ENCODE data around the gene PPFIBP1.

DNA sequence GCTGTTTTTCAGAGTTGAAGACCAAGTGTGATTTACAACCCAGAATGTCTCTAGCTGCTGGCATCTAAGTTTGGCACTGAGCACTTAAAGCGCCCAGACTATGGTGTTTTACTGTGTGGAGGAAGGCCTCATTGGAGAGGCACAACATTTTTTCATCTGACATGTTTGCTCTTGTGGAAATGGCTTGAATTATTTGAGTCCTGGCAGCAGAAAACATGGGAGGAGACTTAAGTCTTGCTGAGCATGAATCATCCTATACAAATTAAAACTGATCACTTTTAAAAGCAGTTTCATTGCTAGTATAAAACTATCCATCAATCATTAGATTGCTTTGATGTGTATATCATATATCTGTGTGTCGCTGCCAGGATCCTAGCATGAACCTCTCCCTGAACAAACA, 86.4 kb downstream of the PPFIBP1 start:
- TF ChIP-seq, protein P1, sequence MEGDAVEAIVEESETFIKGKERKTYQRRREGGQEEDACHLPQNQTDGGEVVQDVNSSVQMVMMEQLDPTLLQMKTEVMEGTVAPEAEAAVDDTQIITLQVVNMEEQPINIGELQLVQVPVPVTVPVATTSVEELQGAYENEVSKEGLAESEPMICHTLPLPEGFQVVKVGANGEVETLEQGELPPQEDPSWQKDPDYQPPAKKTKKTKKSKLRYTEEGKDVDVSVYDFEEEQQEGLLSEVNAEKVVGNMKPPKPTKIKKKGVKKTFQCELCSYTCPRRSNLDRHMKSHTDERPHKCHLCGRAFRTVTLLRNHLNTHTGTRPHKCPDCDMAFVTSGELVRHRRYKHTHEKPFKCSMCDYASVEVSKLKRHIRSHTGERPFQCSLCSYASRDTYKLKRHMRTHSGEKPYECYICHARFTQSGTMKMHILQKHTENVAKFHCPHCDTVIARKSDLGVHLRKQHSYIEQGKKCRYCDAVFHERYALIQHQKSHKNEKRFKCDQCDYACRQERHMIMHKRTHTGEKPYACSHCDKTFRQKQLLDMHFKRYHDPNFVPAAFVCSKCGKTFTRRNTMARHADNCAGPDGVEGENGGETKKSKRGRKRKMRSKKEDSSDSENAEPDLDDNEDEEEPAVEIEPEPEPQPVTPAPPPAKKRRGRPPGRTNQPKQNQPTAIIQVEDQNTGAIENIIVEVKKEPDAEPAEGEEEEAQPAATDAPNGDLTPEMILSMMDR (IDR thresholded peaks at IDR 0.05) = no peak
- TF ChIP-seq, protein P2, sequence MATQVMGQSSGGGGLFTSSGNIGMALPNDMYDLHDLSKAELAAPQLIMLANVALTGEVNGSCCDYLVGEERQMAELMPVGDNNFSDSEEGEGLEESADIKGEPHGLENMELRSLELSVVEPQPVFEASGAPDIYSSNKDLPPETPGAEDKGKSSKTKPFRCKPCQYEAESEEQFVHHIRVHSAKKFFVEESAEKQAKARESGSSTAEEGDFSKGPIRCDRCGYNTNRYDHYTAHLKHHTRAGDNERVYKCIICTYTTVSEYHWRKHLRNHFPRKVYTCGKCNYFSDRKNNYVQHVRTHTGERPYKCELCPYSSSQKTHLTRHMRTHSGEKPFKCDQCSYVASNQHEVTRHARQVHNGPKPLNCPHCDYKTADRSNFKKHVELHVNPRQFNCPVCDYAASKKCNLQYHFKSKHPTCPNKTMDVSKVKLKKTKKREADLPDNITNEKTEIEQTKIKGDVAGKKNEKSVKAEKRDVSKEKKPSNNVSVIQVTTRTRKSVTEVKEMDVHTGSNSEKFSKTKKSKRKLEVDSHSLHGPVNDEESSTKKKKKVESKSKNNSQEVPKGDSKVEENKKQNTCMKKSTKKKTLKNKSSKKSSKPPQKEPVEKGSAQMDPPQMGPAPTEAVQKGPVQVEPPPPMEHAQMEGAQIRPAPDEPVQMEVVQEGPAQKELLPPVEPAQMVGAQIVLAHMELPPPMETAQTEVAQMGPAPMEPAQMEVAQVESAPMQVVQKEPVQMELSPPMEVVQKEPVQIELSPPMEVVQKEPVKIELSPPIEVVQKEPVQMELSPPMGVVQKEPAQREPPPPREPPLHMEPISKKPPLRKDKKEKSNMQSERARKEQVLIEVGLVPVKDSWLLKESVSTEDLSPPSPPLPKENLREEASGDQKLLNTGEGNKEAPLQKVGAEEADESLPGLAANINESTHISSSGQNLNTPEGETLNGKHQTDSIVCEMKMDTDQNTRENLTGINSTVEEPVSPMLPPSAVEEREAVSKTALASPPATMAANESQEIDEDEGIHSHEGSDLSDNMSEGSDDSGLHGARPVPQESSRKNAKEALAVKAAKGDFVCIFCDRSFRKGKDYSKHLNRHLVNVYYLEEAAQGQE (IDR thresholded peaks at IDR 0.05; ENCODE audit: insufficient read depth in 1 of 2, low read depth in 2 of 2, low read length in 1 of 2) = no peak
- TF ChIP-seq SIN3A (IDR thresholded peaks at IDR 0.05; ENCODE audit: borderline replicate concordance, insufficient read depth, low read depth, low read length) (no peak), POLR2AphosphoS5 (IDR thresholded peaks at IDR 0.05; ENCODE audit: low read depth, low read length) (no peak)
